HEK293 (cell line): Measurements from ENCODE around the gene CDK14.

Source experiments
- CTCF ChIA-PET: fragments of 350-600 bp; formaldehyde crosslinking; extraction: SDS; loops from one replicate; lab custom pipeline; 2021; ENCODE audit warnings: antibody characterized with exemption; lab: Yijun Ruan, JAX
- POLR2A ChIA-PET: fragments of 300-600 bp; formaldehyde crosslinking; extraction: SDS; loops from one replicate; lab custom pipeline; 2020; ENCODE audit warnings: antibody characterized with exemption, inconsistent platforms; lab: Yijun Ruan, JAX
- H3K27ac ChIP-seq: fragments of 200-500 bp; sonication (Bioruptor generic); 2 replicates; pipeline ENCODE4 v1.5.1; 2014; ENCODE audit warnings: low read depth, low read length, control low read depth, inconsistent platforms; ENCODE audit errors: extremely low read depth
- H3K36me3 ChIP-seq, 2 experiments: fragments of 200-500 bp in 1 of 2; sonication (Bioruptor generic) in 1 of 2; 1 replicate in 1 of 2; 2 replicates in 1 of 2; pipeline ENCODE4 v1.5.1; 2014 to 2017; ENCODE audit warnings: inconsistent platforms in 2 of 2, low read length in 2 of 2; ENCODE audit not compliant: control insufficient read depth in 2 of 2, insufficient read depth in 1 of 2
- H3K4me1 ChIP-seq: fragments of 200-500 bp; sonication (Bioruptor generic); 2 replicates; pipeline ENCODE4 v1.5.1; 2014; ENCODE audit warnings: mild to moderate bottlenecking, low read length, inconsistent platforms; ENCODE audit not compliant: control insufficient read depth, insufficient read depth
- H3K4me3 ChIP-seq: 2 replicates; pipeline ENCODE4 v1.5.1; 2011; ENCODE audit warnings: low read depth, mild to moderate bottlenecking, control low read depth, low read length, moderate library complexity
- H3K9me3 ChIP-seq: fragments of 200-500 bp; sonication (Bioruptor generic); 2 replicates; pipeline ENCODE4 v1.5.1; 2014; ENCODE audit warnings: low read depth, low read length, inconsistent platforms; ENCODE audit not compliant: control insufficient read depth, insufficient read depth
- BCL11B ChIP-seq: fragments of 450-650 bp; formaldehyde crosslinking; IDR thresholded peaks from 2 replicates; pipeline ENCODE4 v1.5.1; 2016; ENCODE audit warnings: low read depth, missing biosample characterization, missing genetic modification characterization
- GLIS2 ChIP-seq: fragments of 450-650 bp; formaldehyde crosslinking; IDR thresholded peaks from 2 replicates; pipeline ENCODE4 v1.5.1; 2016; ENCODE audit warnings: missing biosample characterization, missing genetic modification characterization
- IKZF3 ChIP-seq: fragments of 450-650 bp; IDR thresholded peaks from 2 replicates; pipeline ENCODE4 v1.5.0; 2018; ENCODE audit warnings: missing biosample characterization, mild to moderate bottlenecking, missing genetic modification characterization, moderate library complexity
- OSR2 ChIP-seq: fragments of 450-650 bp; formaldehyde crosslinking; IDR thresholded peaks from 2 replicates; pipeline ENCODE4 v1.5.1; 2016; ENCODE audit warnings: missing biosample characterization, missing genetic modification characterization
- YY2 ChIP-seq: fragments of 450-650 bp; formaldehyde crosslinking; IDR thresholded peaks from 2 replicates; pipeline ENCODE4 v1.5.1; 2016; ENCODE audit warnings: missing biosample characterization, missing genetic modification characterization
- ZBTB17 ChIP-seq: fragments of 450-650 bp; formaldehyde crosslinking; IDR thresholded peaks from 2 replicates; pipeline ENCODE4 v1.5.1; 2016; ENCODE audit warnings: missing biosample characterization, missing genetic modification characterization
- ZBTB20 ChIP-seq: fragments of 450-650 bp; formaldehyde crosslinking; IDR thresholded peaks from 2 replicates; pipeline ENCODE4 v1.5.1; 2016; ENCODE audit warnings: missing biosample characterization, missing genetic modification characterization
- ZBTB48 ChIP-seq: fragments of 450-650 bp; formaldehyde crosslinking; IDR thresholded peaks from 2 replicates; pipeline ENCODE4 v1.5.1; 2016; ENCODE audit warnings: missing biosample characterization, missing genetic modification characterization
- ZBTB8A ChIP-seq: fragments of 450-650 bp; formaldehyde crosslinking; IDR thresholded peaks from 2 replicates; pipeline ENCODE4 v1.5.1; 2016; ENCODE audit warnings: missing biosample characterization, missing genetic modification characterization
- ZFHX2 ChIP-seq: fragments of 450-650 bp; formaldehyde crosslinking; conservative IDR thresholded peaks from 2 replicates; pipeline ENCODE4 v1.5.1; 2016; ENCODE audit warnings: missing biosample characterization, missing genetic modification characterization
- ZNF10 ChIP-seq: fragments of 450-650 bp; formaldehyde crosslinking; IDR thresholded peaks from 2 replicates; pipeline ENCODE4 v1.5.1; 2017; ENCODE audit warnings: missing biosample characterization, missing genetic modification characterization
- ZNF133 ChIP-seq: fragments of 450-650 bp; formaldehyde crosslinking; IDR thresholded peaks from 2 replicates; pipeline ENCODE4 v1.5.1; 2016; ENCODE audit warnings: missing biosample characterization, missing genetic modification characterization
- ZNF24 ChIP-seq: fragments of 450-650 bp; formaldehyde crosslinking; IDR thresholded peaks from 2 replicates; pipeline ENCODE4 v1.5.1; 2016; ENCODE audit warnings: missing biosample characterization, missing genetic modification characterization
- ZNF335 ChIP-seq: fragments of 450-650 bp; formaldehyde crosslinking; conservative IDR thresholded peaks from 2 replicates; pipeline ENCODE4 v1.5.1; 2016; ENCODE audit warnings: missing biosample characterization, missing genetic modification characterization
- ZNF354C ChIP-seq: fragments of 450-650 bp; formaldehyde crosslinking; IDR thresholded peaks from 2 replicates; pipeline ENCODE4 v1.5.1; 2016; ENCODE audit warnings: missing biosample characterization, missing genetic modification characterization, low read depth, borderline replicate concordance
- ZNF362 ChIP-seq: fragments of 450-650 bp; formaldehyde crosslinking; IDR thresholded peaks from 2 replicates; pipeline ENCODE4 v1.5.1; 2016; ENCODE audit warnings: missing biosample characterization, missing genetic modification characterization
- ZNF391 ChIP-seq: fragments of 450-650 bp; formaldehyde crosslinking; IDR thresholded peaks from 2 replicates; pipeline ENCODE4 v1.5.1; 2016; ENCODE audit warnings: low read depth, missing biosample characterization, missing genetic modification characterization, borderline replicate concordance
- ZNF585B ChIP-seq: fragments of 450-650 bp; formaldehyde crosslinking; IDR thresholded peaks from 2 replicates; pipeline ENCODE4 v1.5.1; 2016; ENCODE audit warnings: missing biosample characterization, missing genetic modification characterization
- ZNF596 ChIP-seq: fragments of 450-650 bp; IDR thresholded peaks from 2 replicates; pipeline ENCODE4 v1.5.0; 2018; ENCODE audit warnings: missing biosample characterization, mild to moderate bottlenecking, missing genetic modification characterization, moderate library complexity
- ZNF645 ChIP-seq: fragments of 450-650 bp; formaldehyde crosslinking; IDR thresholded peaks from 2 replicates; pipeline ENCODE4; 2016; ENCODE audit warnings: missing biosample characterization, missing genetic modification characterization
- ZNF692 ChIP-seq: fragments of 450-650 bp; formaldehyde crosslinking; IDR thresholded peaks from 2 replicates; pipeline ENCODE4 v1.5.1; 2016; ENCODE audit warnings: missing biosample characterization, missing genetic modification characterization
- ZNF768 ChIP-seq: fragments of 450-650 bp; formaldehyde crosslinking; IDR thresholded peaks from 2 replicates; pipeline ENCODE4 v1.5.1; 2018; ENCODE audit warnings: missing biosample characterization, mild to moderate bottlenecking, missing genetic modification characterization
- TF ChIP-seq, protein P1 (sequence below): fragments of 450-650 bp; formaldehyde crosslinking; IDR thresholded peaks from 2 replicates; pipeline ENCODE4 v1.5.1; 2016; ENCODE audit warnings: missing biosample characterization, missing genetic modification characterization
- TF ChIP-seq, protein P2 (sequence below): fragments of 450-650 bp; formaldehyde crosslinking; IDR thresholded peaks from 2 replicates; pipeline ENCODE4 v1.5.1; 2016; ENCODE audit warnings: missing biosample characterization, missing genetic modification characterization, low read depth

Gene CDK14

DNA sequence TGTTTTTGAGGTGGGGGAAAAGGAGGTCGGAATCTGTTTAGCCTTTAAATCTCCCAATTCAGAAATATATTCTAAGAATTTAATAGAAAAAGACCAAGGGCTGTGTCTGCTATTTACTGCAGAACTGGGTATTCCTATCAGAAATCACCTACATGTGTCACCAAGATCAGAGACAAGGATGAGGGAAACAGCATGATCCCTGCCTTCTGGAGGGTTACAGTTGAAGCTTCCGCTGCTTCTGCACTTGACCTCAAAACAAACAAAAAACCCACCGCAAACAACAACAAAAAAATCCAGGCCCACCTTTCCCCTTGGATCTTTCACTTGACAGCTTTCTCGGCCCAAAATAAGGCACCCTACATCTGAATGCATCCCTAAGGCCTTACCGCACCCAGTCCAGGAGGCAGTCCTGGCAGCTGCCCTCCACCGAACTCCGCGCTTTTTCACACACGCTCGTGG, 750 bp upstream of the CDK14 start:
- TF ChIP-seq, protein P1, sequence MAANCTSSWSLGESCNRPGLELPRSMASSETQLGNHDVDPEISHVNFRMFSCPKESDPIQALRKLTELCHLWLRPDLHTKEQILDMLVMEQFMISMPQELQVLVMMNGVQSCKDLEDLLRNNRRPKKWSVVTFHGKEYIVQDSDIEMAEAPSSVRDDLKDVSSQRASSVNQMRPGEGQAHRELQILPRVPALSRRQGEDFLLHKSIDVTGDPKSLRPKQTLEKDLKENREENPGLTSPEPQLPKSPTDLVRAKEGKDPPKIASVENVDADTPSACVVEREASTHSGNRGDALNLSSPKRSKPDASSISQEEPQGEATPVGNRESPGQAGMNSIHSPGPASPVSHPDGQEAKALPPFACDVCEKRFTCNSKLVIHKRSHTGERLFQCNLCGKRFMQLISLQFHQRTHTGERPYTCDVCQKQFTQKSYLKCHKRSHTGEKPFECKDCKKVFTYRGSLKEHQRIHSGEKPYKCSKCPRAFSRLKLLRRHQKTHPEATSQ (tag by site-specific recombination): no peak
- 0 out of 2 replicates have a peak, but pooled peaks have one; percentile 10 for TF ChIP-seq ZNF768
- TF ChIP-seq ZNF335 (tag by site-specific recombination): peak; percentile 72
- TF ChIP-seq ZNF24 (tag by site-specific recombination): 0 out of 2 replicates have a peak, but pooled peaks have one; percentile 3
- no peak for TF ChIP-seq ZNF585B (tag by site-specific recombination)
- TF ChIP-seq ZBTB8A (tag by site-specific recombination): peak; percentile 24; the same call in 1 of the 2 replicates
- peak; percentile 91 for TF ChIP-seq ZBTB48 (tag by site-specific recombination)
- TF ChIP-seq ZBTB17 (tag by site-specific recombination): peak; percentile 18; the same call in 1 of the 2 replicates
- peak; percentile 41 for TF ChIP-seq OSR2
- TF ChIP-seq ZNF362 (tag by site-specific recombination): 0 out of 2 replicates have a peak, but pooled peaks have one; percentile 4
- TF ChIP-seq ZBTB20 (tag by site-specific recombination): 0 out of 2 replicates have a peak, but pooled peaks have one; percentile 34
- TF ChIP-seq ZNF692: no peak
- Histone ChIP-seq H3K4me1 (peaks cover 12% of the 10 kb centered on the region), H3K36me3 (no peaks in the 10 kb centered on the region), H3K4me3 (peak overlapping the region; percentile 89), H3K9me3 (no peaks in the 10 kb centered on the region), H3K27ac (peak overlapping the region; percentile 73)
- POLR2A ChIA-PET: interaction anchor here (1.4 to 2.3 kb wide), 2 partner anchors 12 to 30 kb away, joined by 3 to 10 read pairs; no protein-coding TSS in a partner anchor
- CTCF ChIA-PET: interaction anchor here (0.7 to 3.4 kb wide), 7 partner anchors 16 to 439 kb away, joined by 3 to 19 read pairs (median 4); no protein-coding TSS in a partner anchor

GRCh38 chr7:90596671-90597562, 796 bp downstream of the CDK14 start:
- Histone ChIP-seq H3K9me3 (no peaks in the 10 kb centered on the region), H3K4me3 (peak overlapping the region; percentile 89), H3K27ac (peak overlapping the region; percentile 72; the same call in 1 of the 2 replicates), H3K36me3 (no peaks in the 10 kb centered on the region), H3K4me1 (peaks cover 13% of the 10 kb centered on the region)
- POLR2A ChIA-PET: interaction anchor here (1.3 to 2.3 kb wide), 2 partner anchors 10 to 28 kb away, joined by 5 to 10 read pairs; no protein-coding TSS in a partner anchor
- CTCF ChIA-PET: interaction anchor here (0.6 to 3.4 kb wide), 7 partner anchors 10 to 142 kb away, joined by 3 to 19 read pairs (median 5); no protein-coding TSS in a partner anchor
- no peak for TF ChIP-seq ZNF596 (tag by site-specific recombination)
- TF ChIP-seq GLIS2 (tag by site-specific recombination): peak; percentile 78
- TF ChIP-seq ZNF645 (tag by site-specific recombination): no peak
- TF ChIP-seq, protein P2, sequence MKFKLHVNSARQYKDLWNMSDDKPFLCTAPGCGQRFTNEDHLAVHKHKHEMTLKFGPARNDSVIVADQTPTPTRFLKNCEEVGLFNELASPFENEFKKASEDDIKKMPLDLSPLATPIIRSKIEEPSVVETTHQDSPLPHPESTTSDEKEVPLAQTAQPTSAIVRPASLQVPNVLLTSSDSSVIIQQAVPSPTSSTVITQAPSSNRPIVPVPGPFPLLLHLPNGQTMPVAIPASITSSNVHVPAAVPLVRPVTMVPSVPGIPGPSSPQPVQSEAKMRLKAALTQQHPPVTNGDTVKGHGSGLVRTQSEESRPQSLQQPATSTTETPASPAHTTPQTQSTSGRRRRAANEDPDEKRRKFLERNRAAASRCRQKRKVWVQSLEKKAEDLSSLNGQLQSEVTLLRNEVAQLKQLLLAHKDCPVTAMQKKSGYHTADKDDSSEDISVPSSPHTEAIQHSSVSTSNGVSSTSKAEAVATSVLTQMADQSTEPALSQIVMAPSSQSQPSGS (tag by site-specific recombination): no peak
- TF ChIP-seq YY2 (tag by site-specific recombination): no peak
- no peak for TF ChIP-seq ZNF133 (tag by site-specific recombination)
- no peak for TF ChIP-seq IKZF3
- TF ChIP-seq ZNF391 (tag by site-specific recombination): no peak
- peak; percentile 83 for TF ChIP-seq ZNF335 (tag by site-specific recombination)
- no peak for TF ChIP-seq BCL11B (tag by site-specific recombination)
- TF ChIP-seq ZFHX2: peak; percentile 72
- TF ChIP-seq ZNF354C (tag by site-specific recombination): no peak
- no peak for TF ChIP-seq ZNF10 (tag by site-specific recombination)
